ENCODE data around the gene PELI3. TPM values are rescaled to one million over a fixed set of nuclear protein-coding genes. Genes with fewer than 3 reads are reported as not detected.

The PELI3 gene
- polyA plus RNA-seq, 1 donor = 6.9 TPM

GRCh38 chr11:66505276-66505816 lies 38.6 kb downstream of the PELI3 start:
- no peak for DNase-seq (ENCODE audit: low read depth)

- no peak for DNase-seq (ENCODE audit: low read depth)
These were observed 42.4 kb downstream of the PELI3 start for GRCh38 chr11:66509131-66509561.

GRCh38 chr11:66510271-66510989 lies 43.7 kb downstream of the PELI3 start, which contains the start of gene BBS1:
Gene BBS1, plus strand, starts transcription at chr11:66510635. Its CDS starts 25 bp downstream, at chr11:66510660.
- DNase-seq (ENCODE audit: low read depth) = peak; percentile 38

DNA sequence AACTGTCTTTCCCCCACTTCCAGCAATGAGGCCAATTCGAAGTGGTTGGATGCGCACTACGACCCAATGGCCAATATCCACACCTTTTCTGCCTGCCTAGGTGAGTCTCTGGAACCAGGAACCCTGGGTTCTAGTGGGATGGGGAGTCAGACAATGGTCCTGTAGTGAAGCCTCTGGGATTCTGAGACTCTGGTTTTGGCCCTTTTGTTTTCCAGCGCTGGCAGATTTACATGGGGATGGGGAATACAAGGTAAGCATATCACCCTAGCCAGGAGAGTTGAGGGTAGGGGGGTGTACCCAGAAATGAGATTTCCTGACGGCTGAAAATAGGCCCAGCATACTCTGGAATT lies 44.3 kb downstream of the PELI3 start:
- DNase-seq (ENCODE audit: low read depth) = no peak

GRCh38 chr11:66523611-66524010 lies 56.9 kb downstream of the PELI3 start:
- no peak for DNase-seq (ENCODE audit: low read depth)

DNA sequence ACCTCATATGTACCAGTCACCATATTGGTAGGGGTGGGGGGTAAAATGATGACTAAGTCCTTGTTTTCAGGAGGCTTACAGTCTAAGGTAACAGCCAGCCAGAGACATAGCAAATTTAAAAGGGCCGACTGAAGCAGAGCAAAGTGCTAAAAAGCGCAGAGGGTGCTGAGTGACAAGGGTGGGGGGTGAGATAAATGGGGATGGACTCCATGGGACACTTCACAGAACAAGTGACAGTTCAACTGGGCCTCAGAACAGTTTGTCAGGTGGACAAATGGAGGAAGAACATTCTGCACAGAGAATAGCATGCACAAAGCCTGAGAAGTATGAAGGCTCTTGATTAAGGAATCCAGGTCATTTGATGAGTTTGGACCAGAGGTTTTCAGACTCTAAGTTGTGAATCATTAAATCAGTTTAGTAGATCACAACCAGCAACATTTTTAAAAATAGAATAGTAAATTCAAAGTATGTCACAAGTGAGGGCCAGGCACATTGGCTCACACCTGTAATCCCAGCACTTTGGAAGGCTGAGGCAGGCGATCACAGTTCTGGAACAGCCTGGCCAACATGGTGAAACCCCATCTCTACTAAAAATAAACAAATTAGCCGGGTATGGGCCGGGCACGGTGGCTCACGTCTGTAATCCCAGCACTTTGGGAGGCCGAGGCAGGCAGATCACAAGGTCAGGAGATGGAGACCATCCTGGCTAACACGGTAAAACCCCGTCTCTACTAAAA lies 57.8 kb downstream of the PELI3 start:
- DNase-seq (ENCODE audit: low read depth) = no peak

Other genes with a start within 250 kb of the PELI3 start
- gene KLC2, start 209.2 kb upstream of the PELI3 start, polyA plus RNA-seq (ENCODE audit: insufficient read length) = 19.0 TPM
- gene RAB1B, start 198.3 kb upstream of the PELI3 start, polyA plus RNA-seq (ENCODE audit: insufficient read length) = 89.7 TPM
- 2.3 TPM for gene CNIH2, start 188.7 kb upstream of the PELI3 start, polyA plus RNA-seq (ENCODE audit: insufficient read length)
- gene YIF1A, start 177.8 kb upstream of the PELI3 start, polyA plus RNA-seq (ENCODE audit: insufficient read length) = 48.9 TPM
- not detected for gene TMEM151A, start 175.0 kb upstream of the PELI3 start, polyA plus RNA-seq (ENCODE audit: insufficient read length)
- 76.4 TPM for gene CD248, start 149.9 kb upstream of the PELI3 start, polyA plus RNA-seq (ENCODE audit: insufficient read length)
- 12.1 TPM for gene RIN1, start 130.5 kb upstream of the PELI3 start, polyA plus RNA-seq (ENCODE audit: insufficient read length)
- gene BRMS1, start 121.8 kb upstream of the PELI3 start, polyA plus RNA-seq (ENCODE audit: insufficient read length) = 21.8 TPM
- gene B4GAT1, start 119.3 kb upstream of the PELI3 start, polyA plus RNA-seq (ENCODE audit: insufficient read length) = 20.3 TPM
- 32.1 TPM for gene SLC29A2, start 95.1 kb upstream of the PELI3 start, polyA plus RNA-seq (ENCODE audit: insufficient read length)
- 0.28 TPM for gene NPAS4, start 45.9 kb upstream of the PELI3 start, polyA plus RNA-seq (ENCODE audit: insufficient read length)
- gene MRPL11, start 28.1 kb upstream of the PELI3 start, polyA plus RNA-seq (ENCODE audit: insufficient read length) = 50.0 TPM
- gene DPP3, start 13.5 kb downstream of the PELI3 start, polyA plus RNA-seq (ENCODE audit: insufficient read length) = 24.0 TPM
- 17.8 TPM for gene BBS1, start 43.7 kb downstream of the PELI3 start, polyA plus RNA-seq (ENCODE audit: insufficient read length)
- gene ZDHHC24, start 79.1 kb downstream of the PELI3 start, polyA plus RNA-seq (ENCODE audit: insufficient read length) = 4.3 TPM
- 24.1 TPM for gene ACTN3, start 80.0 kb downstream of the PELI3 start, polyA plus RNA-seq (ENCODE audit: insufficient read length)
- gene CTSF, start 101.7 kb downstream of the PELI3 start, polyA plus RNA-seq (ENCODE audit: insufficient read length) = 22.6 TPM
- 0.06 TPM for gene CCDC87, start 126.2 kb downstream of the PELI3 start, polyA plus RNA-seq (ENCODE audit: insufficient read length)
- gene CCS, start 126.3 kb downstream of the PELI3 start, polyA plus RNA-seq (ENCODE audit: insufficient read length) = 33.0 TPM
- 34.5 TPM for gene RBM14, start 149.7 kb downstream of the PELI3 start, polyA plus RNA-seq (ENCODE audit: insufficient read length)
- gene RBM4, start 171.8 kb downstream of the PELI3 start, polyA plus RNA-seq (ENCODE audit: insufficient read length) = 127 TPM
- 35.7 TPM for gene RBM4B, start 211.0 kb downstream of the PELI3 start, polyA plus RNA-seq (ENCODE audit: insufficient read length)